HuH-7.5 (cell line): ENCODE measurements around the gene FAM161B.
"Not testable (repeated sequence)": the region's sequence is repeated elsewhere in the genome, so short reads cannot be mapped to it uniquely, and the experiment has no call there.

Source experiments
- DNase-seq: peaks from one replicate; pipeline ENCODE4 v3.0.0; 2011; ENCODE audit warnings: low spot score

Gene FAM161B, protein sequence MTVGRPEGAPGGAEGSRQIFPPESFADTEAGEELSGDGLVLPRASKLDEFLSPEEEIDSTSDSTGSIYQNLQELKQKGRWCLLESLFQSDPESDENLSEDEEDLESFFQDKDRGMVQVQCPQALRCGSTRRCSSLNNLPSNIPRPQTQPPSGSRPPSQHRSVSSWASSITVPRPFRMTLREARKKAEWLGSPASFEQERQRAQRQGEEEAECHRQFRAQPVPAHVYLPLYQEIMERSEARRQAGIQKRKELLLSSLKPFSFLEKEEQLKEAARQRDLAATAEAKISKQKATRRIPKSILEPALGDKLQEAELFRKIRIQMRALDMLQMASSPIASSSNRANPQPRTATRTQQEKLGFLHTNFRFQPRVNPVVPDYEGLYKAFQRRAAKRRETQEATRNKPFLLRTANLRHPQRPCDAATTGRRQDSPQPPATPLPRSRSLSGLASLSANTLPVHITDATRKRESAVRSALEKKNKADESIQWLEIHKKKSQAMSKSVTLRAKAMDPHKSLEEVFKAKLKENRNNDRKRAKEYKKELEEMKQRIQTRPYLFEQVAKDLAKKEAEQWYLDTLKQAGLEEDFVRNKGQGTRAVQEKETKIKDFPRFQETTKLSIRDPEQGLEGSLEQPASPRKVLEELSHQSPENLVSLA

DNA sequence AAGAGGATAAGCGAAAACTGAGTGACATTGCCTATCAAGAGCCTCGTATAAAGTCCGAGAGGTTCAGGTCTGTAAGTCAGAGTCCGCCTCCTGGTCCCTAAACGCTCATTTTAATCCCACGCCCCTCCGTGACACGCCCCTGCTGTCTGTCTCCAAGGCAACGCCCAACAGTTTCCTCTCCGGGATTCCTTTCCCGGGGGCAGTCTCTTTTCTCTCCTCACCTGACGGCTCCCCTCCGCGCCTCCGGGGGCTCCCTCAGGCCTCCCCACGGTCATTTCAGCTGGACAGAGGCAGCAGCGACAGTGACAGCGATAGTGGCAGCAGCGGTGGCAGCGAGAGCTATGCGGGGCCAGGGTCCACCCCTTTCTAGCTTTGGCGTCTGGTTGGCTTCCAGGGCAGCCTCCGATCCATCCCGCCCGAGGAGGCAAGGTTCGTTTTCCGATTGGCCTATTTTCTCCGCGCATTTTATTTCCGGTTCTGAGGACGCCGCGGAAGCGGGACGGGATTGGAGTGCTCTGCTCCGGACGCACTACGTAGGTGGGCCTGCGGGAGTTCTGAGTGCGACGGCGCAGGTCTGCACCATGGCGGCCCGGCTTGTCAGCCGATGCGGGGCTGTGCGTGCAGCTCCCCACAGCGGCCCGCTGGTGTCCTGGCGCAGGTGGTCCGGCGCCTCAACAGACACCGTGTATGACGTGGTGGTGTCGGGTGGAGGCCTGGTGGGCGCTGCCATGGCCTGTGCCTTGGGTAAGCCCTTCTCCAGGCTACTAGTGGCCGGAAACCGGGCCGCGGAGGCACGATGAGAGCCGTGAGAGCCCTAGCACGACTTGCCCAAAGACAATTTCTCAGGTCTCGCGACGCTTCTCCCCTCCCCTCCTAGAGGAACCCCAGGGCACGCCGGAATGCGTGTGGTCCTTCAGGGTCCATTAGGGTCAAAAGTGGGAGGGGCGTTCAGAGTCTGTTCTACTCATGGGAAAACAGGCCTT is at the start of gene FAM161B, which contains the start of gene COQ6:
Gene FAM161B (minus strand): TSS at position 343 of the 983 bp plus-strand sequence. CDS start 68 bp downstream, at position 275.
Gene COQ6 (plus strand): TSS at position 551 of the 983 bp plus-strand sequence. CDS start 31 bp downstream, at position 582.
- DNase-seq: peak; percentile 75

DNA sequence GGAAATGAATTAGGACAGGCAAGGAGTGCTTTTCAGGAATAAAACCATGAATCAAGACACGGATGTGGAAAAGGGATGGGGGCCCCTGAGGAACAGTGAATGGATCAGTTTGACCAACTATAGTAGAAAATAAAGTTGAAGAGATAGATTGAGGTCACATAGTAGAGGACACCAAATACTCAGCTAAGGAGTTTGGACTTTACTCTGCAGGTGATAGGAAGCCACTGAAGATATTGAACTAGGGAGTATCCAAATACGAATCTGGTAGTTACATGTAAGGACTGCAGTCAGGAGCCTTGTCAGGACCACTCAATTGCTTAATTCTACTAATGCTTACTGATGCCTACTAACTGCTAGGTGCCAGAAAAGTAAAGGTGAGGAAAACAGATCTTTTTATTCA is 48.8 kb upstream of the FAM161B start:
- DNase-seq: no peak

DNA sequence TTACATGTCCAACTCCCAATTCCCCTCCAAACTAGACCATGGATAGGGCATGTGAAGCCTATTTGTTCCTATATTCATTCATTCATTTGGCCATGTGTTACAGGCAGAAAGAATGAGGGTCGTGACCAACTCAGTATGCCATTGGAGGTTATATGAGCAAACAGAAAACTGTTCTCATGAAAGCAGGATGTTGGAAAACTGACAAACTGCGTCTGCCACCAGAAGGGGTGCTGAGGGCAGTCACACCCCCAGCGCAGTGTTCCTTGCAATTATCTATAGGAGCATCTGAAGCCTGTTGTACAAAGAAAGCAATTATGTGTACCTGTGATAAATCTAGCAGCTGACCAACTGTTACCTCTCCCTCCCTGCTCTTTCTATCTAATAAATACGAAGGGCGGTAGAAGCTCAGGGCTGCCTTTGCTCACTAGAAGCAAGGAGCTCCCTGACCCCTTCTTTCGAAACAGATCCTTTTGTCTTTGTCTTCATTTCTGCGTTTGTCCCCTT is 48.1 kb upstream of the FAM161B start:
- DNase-seq: no peak

DNA sequence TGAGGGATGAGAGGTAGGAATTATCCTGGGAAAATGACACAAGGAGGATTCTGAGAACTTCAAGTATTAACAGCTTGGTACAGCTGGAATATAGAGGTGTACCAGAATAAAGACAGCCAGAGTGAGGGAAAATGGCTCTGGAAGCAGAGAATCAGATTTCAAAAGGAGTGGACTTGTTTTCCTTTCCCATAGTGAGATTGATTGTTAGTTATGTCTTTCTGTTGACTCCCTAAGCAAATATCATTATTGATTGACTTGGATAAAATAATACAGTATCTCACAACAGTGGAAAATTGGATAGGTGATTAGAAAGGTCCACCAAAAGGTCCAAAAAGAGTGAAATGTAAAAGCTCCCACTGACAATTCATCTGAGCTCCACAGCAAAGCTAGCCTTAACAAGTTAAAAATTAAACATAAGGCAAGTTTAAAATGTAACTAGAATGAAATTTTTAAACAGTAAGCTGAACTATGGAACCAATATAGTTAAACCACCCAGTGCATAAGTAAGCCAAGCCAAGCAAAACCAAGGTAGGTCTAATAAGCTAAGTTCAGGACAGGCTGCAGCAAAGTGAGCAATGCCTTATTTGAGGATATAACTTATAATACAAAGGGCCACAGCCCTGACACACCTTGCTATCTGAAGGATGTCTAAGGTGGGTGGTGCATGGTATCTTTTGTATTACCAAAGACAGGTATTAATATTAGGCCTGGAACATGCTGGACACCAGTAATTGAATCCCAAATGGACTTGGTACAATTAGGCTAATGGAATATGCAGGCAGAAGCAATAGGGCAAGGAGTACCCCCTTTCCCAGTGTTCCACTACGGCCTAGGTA is 47.4 kb upstream of the FAM161B start:
- no peak for DNase-seq

DNA sequence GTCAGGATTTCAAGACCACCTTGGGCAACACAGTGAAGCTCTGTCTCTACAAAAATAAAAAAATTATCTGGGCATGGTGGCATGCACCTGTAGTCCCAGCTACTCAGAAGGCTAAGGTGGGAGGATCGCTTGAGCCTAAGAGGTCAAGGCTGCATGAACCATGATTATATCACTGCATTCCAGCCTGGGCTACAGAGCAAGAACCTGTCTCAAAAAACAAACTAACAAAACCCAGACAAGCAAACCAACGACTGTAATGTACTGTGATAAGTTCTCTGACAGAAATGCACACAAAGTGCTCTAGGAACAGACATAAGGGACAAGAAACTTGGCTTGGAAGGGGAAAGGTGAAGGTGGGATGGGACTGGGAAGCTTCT is 46.8 kb upstream of the FAM161B start:
- no peak for DNase-seq

DNA sequence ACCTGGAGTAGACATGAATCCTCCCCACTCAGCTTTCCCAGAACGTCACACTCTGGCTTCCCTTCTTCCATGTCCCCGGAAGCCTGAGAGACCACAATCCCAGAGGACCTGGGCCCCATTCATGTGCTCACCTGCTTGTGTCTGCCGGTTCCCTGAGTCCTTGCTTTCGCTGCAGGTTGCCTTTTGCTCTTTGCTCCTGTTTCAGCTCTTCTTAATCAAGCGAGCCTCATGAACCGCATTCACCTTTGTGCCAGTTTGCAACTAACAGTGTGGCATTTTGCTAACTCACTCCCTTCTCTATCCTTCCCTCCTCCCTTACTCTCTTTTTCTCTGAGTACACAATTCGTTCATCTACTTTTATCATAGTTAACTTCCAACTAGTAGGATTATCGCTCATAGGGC is 46.1 kb upstream of the FAM161B start:
- DNase-seq: no peak

DNA sequence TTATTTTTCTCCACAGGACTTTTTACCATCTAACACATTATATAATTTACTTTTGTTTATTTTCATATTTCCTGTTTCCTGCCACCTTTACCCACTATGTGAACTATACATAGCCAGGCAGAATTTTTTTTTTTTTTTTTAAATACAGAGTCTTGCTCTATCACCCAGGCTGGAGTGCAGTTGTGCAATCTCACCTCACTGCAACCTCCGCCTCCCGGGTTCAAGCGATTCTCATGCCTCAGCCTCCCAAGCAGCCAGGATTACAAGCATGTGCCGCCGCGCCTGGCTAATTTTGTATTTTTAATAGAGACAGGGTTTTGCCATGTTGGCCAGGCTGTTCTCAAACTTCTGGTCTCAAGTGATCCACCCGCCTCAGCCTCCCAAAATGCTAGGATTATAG is 45.0 kb upstream of the FAM161B start:
- not testable (repeated sequence) for DNase-seq

DNA sequence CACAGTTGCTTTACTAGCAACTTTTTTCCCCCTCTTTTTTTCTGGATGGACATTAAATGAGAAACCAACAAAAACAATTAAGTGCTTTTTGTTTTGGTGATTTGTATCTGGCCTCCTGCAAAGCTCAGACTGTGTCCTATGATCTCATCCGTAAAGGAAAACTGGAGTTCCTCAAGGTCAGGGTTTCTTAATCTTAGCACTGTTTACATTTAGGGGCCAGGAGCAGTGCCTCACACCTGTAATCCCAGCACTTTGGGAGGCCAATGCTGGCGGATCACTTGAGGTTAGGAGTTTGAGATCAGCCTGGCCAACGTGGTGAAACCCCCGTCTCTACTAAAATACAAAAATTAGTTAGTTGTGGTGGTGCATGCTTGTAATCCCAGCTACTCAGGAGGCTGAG is 41.2 kb upstream of the FAM161B start:
- no peak for DNase-seq

DNA sequence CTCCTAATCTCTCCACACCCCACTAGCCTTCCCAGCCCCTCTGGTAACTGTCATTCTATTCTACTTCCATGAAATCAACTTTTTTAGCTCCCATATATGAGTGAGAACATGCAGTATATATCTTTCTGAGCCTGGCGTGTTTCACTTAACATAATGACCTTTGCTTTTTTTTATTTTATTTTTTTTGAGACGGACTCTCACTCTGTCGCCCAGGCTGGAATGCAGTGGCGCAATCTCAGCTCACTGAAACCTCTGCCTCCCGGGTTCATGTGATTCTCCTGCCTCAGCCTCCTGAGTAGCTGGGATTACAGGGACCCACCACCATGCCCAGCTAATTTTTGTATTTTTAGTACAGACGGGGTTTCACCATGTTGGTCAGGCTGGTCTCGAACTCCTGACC is 38.8 kb upstream of the FAM161B start:
- DNase-seq: not testable (repeated sequence)

DNA sequence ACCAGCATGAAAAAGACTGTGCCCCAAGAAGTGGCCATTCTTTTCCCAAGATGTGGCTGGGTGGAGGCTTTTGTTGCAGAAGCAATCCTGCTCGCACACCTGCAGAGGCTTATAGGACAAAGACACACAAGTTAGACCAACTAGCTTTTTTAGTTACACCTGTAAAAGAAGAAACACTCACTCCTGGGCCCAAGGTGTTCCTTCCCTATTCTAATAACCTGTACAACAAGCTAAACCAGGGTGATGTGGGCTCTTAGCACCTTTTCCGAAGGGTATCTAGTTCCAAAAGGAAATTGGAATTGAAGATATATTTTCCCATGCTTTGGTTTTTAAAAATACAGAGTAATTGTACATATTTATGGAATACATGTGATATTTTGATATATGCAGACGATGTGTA is 38.2 kb upstream of the FAM161B start:
- no peak for DNase-seq

DNA sequence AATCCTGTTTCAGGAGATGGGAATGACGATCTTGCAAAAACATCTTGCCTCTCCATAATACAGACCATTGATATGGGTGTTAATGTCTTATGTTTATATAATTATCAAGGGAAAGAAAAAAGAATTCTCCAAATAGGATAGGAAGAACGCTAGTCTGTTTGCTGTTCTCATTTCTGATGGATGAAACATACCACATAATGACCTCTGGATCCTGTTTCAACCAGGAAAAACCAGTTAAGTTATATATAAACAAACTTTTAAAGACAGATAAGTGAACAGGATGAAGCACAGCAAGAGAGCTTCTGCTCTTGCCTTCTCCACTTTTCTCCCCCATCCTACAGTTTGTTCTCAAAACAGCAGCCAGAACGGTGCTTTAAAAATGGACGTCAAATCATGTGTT is 28.0 kb upstream of the FAM161B start:
- DNase-seq: no peak

DNA sequence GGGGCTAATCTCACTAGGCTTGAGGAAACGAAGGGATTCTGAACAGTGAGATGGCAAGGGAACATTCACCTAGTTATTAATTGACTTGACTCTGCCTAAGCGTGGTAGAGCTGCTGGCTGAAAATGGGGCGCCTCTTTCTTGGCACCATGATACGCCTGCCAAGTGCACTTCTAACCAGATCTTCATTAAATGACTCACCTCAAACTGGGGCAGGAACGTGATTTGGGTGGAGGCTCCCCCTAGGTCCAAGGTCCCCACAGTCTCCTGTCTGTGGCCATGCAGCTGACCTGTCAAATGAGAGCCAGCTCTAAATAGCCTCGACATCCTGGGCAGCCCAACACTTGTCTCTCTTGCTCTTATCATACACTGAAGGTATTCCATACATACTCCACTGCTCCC is 26.2 kb upstream of the FAM161B start:
- no peak for DNase-seq

DNA sequence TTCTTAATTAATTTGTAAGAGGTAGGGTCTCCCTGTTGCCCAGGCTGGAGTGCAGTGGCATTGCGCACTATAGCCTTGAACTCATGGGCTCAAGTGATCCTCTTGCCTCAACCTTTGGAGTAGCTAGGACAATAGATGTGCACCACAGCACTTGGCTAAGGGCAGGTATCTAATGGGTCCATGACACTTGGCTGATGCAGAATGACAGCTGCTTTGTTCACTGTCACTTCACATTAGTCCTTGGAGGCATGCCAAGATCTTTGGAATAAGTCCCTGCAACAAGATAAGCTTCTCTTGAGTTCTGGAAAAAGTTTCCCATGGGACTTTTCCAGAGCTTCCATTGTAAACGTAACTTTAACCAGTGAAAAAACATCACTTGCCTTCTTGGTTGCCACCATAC is 23.6 kb upstream of the FAM161B start:
- DNase-seq: no peak

DNA sequence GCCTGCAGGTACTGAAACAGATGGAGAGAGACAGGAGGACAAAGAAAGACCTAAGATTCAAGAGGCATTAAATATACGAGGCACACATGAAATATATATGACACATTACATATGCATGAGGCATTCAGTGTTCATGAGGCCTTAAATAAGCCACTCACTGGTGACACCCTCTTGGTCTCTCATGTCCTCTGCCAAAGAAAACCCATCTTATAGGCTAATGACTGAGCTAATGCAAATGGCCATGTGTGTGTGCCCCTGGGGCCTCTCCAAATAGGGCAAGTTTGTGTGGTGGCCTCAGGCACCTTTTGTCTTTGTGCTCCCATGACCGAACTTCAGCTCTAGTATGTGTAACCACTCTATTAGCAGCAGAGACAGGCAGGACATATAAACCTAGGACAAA is 19.0 kb upstream of the FAM161B start:
- no peak for DNase-seq

DNA sequence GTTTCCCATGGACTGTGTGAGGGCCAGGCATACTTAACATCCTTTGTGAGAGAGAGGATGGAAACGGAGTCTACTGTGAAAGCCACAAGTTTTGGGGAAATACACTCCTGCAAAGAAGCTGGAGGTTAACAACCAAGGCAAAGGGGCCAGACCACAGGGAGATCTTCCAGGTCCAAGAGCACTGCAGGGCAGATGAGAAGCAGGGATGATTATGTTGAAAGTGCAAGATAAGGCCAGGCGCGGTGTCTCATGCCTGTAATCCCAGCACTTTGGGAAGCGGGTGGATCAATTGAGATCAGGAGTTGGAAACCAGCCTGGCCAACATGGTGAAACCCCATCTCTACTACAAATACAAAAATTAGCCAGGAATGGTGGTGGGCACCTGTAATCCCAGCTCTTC is 15.3 kb upstream of the FAM161B start:
- DNase-seq: no peak

DNA sequence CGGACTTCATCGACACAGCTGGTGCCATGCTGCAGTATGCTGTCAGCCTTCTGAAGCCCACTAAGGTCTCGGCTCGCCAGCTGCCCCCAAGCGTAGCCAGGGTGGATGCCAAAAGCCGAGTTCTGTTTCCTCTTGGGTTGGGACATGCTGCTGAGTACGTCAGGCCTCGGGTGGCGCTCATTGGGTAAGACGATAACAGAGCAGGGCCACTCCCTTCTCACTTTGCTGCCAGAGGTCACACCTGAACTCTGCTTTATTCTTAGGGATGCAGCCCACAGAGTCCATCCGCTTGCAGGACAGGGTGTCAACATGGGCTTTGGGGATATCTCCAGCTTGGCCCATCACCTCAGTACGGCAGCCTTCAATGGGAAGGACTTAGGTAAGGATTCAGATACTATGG is 11.3 kb upstream of the FAM161B start:
- DNase-seq: no peak

DNA sequence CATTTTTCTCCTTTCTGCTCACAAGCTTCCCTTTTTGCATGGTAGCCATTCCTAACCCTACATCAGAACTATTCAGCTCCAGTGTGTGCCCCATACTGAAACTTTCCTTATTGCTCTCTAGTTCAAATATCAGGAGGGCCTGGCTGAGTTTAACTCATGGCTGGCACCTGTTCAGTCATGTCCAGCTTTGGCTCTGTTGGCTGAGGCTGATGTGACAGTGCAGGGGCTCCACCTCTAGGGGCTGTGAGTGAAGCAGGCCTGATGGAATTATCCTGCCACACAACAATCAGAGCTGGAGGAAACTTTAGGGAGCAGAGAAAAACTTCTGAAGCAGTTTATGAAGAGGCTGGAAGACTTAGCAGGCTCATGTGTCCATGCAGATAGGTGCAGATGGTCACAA is 8.7 kb upstream of the FAM161B start:
- DNase-seq: no peak

DNA sequence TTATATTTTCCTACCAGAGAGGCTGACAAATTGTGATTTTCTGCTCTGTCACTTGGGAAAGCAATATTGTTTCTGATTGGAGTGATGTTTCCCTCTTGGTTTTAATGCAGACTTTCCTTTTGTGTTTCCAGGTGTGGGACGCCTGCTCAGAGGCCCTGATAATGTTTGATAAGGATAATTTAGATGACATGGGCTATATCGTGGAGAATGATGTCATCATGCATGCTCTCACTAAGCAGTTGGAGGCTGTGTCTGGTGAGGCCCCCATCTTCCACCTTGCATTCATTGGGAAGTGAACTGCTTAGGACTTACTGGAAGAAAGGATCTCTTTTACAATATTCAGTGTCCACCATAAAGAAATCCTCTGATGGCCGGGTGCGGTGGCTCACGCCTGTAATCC is 5.8 kb upstream of the FAM161B start:
- DNase-seq: no peak

DNA sequence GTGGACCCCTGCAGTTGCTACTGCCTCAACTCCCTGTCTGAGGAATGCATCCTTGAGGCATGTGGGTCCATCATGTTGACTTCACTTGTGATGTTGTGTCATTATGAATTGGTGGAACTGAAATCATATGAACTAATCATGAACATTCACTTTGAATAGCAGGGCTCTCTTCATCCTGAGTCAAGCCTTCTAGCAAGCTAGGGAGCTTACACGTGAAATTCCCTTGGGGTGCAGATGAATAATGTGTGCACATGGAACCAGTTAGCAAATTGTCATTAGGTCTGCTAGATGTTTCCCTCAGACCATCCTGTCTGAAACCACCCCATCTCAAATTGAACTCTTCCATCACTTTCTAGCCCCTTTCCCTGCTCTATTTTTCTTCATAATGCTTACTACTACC is 3.8 kb upstream of the FAM161B start:
- no peak for DNase-seq

DNA sequence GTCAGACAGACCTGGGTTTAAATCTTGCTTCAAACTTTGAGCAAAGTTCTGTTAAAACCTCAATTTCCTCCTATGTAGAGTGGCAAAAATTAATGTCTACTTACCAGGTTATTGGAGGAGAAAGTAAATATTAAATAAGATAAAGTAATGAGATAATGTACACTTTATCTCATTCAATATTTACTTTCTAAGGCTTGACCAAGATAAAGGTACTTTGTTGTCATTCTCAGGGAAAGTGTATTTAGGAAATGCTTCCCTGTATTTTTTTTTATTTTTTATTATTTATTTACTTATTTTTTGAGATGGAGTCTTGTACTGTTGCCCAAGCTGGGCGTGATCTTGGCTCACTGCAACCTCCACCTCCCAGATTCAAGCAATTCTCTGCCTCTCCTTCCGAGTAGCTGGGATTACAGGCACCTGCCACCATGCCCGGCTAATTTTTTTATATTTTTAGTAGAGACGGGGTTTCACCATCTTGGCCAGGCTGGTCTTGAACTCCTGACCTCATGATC is 4.7 kb downstream of the FAM161B start:
- no peak for DNase-seq
